T47D (cell line): ENCODE data around the gene UNC13D.
"Not testable (repeated sequence)": the region's sequence is repeated elsewhere in the genome, so short reads cannot be mapped to it uniquely, and the experiment has no call there.

Experiments used
- DNase-seq, 2 experiments: peaks; one replicate each; pipeline versions ENCODE4 v3.0.0 to v3.0.0-alpha.2; 2011 to 2012; ENCODE audit warnings: low read depth in 1 of 2, low spot score in 1 of 2
- JUND ChIP-seq: IDR thresholded peaks from 2 replicates; pipeline ENCODE4 v1.6.1; 2012; ENCODE audit warnings: low read depth
- in situ Hi-C: cut with HindIII; loops from 2 replicates; pipeline ENCODE4 v1.10.0; 2016; ENCODE audit warnings: low sequenced_read_pairs, low pct_unique_long_range_greater_than_20kb

The UNC13D gene

GRCh38 chr17:75843577-75844529, at the start of gene UNC13D:
Gene UNC13D, minus strand, starts transcription at chr17:75844404. Its CDS starts 67 bp downstream, at chr17:75844337.
- peak in 1 of 2 experiments; percentile 85 for DNase-seq
- in situ Hi-C loops = no loop called here

DNA sequence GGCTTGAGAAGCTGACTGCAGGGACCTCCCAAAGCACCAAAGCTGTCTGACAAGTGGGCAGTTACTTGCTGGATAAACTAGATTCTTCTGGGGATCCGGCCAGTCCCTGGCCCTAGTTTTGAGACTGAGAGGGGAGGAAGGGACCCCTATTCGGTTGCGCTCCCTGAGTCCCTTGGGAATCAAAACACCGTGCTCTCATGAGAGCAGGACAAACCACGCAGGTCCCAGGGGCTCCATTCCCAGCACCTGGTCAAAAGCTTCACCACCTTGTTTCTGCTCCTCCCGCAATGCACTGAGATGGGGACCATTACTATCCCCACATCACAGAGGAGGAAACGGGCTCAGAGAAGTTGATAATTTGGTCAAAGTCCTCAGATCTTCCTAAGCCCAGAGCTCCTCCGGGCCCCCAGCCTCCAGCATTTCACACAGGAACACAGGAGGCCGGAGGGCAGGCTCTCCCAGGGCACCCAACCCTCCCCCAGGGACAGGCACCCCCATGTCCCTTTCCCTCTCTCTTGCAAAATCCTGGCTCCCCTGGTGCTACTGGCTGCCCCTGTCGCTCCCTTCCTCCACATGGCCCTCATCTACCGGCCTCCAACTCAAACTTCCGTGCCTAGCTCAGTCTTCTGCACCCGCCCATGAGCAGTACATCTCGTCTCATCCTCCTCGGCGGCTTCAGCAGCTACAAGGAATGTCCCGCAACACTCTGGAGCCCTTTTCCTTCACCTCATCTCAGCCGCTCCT, 49.3 kb upstream of the UNC13D start:
- TF ChIP-seq JUND = no peak
- no peak for DNase-seq
- in situ Hi-C loops = no loop called here

More at GRCh38 chr17:75843577-75844529, at the start of gene UNC13D:
- no peak for TF ChIP-seq JUND

- TF ChIP-seq JUND = no peak
- DNase-seq = no peak
- in situ Hi-C loops = no loop called here
These were observed 48.5 kb upstream of the UNC13D start for GRCh38 chr17:75892556-75893224.

- no peak for DNase-seq
- in situ Hi-C loops = no loop called here
These were observed 47.7 kb upstream of the UNC13D start for GRCh38 chr17:75891605-75892555.

GRCh38 chr17:75891022-75891604, 46.9 kb upstream of the UNC13D start:
- TF ChIP-seq JUND = no peak
- no peak for DNase-seq
- in situ Hi-C loops = no loop called here

More at GRCh38 chr17:75891605-75892555, 47.7 kb upstream of the UNC13D start:
- TF ChIP-seq JUND = no peak

GRCh38 chr17:75889454-75889853, 45.2 kb upstream of the UNC13D start:
- no peak for TF ChIP-seq JUND
- no peak for DNase-seq
- in situ Hi-C loops = no loop called here

DNA sequence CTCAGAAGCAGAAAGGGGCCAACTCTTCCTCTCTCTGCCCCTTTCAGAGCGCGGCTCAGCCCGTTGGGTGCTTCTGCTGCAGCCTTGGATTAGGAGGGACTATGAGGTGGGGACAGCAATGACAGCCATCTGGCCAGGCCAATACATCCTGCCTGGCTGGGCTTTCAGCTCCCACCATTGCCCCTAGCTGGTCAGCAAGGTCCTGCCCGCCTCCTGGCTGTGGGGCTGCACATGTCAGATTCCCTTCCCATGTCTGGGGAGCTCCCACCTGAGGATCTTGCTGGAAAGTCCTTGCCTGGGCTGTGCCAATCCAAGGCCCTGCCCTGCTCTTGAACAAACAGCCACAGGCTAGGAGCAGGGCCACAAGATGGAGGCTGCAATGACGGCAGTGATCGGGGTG, 44.3 kb upstream of the UNC13D start:
- in situ Hi-C loops = no loop called here
- no peak for DNase-seq
- no peak for TF ChIP-seq JUND

GRCh38 chr17:75885860-75886259, 41.7 kb upstream of the UNC13D start:
- in situ Hi-C loops, DNase-seq: not testable (repeated sequence)

GRCh38 chr17:75885431-75885830, 41.2 kb upstream of the UNC13D start:
- no peak for TF ChIP-seq JUND
- in situ Hi-C loops = no loop called here
- no peak for DNase-seq

- in situ Hi-C loops = no loop called here
- no peak for DNase-seq
- no peak for TF ChIP-seq JUND
These were observed 37.7 kb upstream of the UNC13D start for GRCh38 chr17:75881678-75882454.

DNA sequence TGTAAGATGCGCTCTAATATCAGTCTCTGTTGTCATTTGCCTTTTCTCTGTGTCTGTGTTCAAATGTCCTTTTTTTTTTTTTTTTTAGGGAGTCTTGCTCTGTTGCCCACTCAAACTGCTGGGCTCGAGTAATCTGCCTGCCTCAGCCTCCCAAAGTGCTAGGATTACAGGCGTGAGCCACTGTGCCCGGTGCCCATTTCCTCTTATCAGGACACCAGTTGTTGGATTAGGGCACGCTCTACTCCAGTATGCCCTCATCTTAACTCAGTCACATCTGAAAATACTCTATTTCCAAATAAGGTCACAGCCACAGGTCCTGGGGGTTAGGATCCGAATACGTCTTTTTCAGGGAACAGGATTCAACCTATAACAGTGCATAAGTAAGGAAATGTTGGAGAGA, 36.1 kb upstream of the UNC13D start:
- no peak for DNase-seq
- in situ Hi-C loops = no loop called here
- no peak for TF ChIP-seq JUND
